Stimulated activated CD4-positive, alpha-beta T cell treated with anti-CD3 and anti-CD28 coated beads, Interleukin-4, amount 100 ng/mL, for 24 hours (primary cell): ENCODE data around the gene DLG1.

Source experiments
- DNase-seq: peaks from one replicate; pipeline ENCODE4 v3.0.0-alpha.2; 2020

The DLG1 gene

GRCh38 chr3:197025736-197026480 is 272.5 kb downstream of the DLG1 start:
- no peak for DNase-seq

- no peak for DNase-seq
Observed at GRCh38 chr3:197024881-197025735, 273.3 kb downstream of the DLG1 start.

GRCh38 chr3:197023998-197024651 is 274.3 kb downstream of the DLG1 start:
- no peak for DNase-seq

- DNase-seq, result no peak
Observed at GRCh38 chr3:197023241-197023997, 275.0 kb downstream of the DLG1 start.

GRCh38 chr3:197022405-197023231 is 275.8 kb downstream of the DLG1 start:
- no peak for DNase-seq

- no peak for DNase-seq
Observed at GRCh38 chr3:197021729-197022404, 276.5 kb downstream of the DLG1 start.

- DNase-seq, result peak; percentile 2
Observed at GRCh38 chr3:197021231-197021630, 277.2 kb downstream of the DLG1 start.

GRCh38 chr3:197019535-197019934 is 278.9 kb downstream of the DLG1 start:
- no peak for DNase-seq

GRCh38 chr3:197019021-197019420 is 279.4 kb downstream of the DLG1 start:
- DNase-seq, result no peak

GRCh38 chr3:197017003-197017402 is 281.4 kb downstream of the DLG1 start:
- no peak for DNase-seq

- DNase-seq, result no peak
Observed at GRCh38 chr3:197015790-197016736, 282.3 kb downstream of the DLG1 start.

- DNase-seq, result no peak
Observed at GRCh38 chr3:197014942-197015575, 283.4 kb downstream of the DLG1 start.

GRCh38 chr3:197014024-197014423 is 284.4 kb downstream of the DLG1 start:
- no peak for DNase-seq

- DNase-seq, result no peak
Observed at GRCh38 chr3:197012540-197012883, 285.9 kb downstream of the DLG1 start.

- no peak for DNase-seq
Observed at GRCh38 chr3:197011780-197012539, 286.5 kb downstream of the DLG1 start.

- no peak for DNase-seq
Observed at GRCh38 chr3:197010556-197011351, 287.7 kb downstream of the DLG1 start.

GRCh38 chr3:197009532-197010019 is 288.8 kb downstream of the DLG1 start:
- no peak for DNase-seq
